MCF 10A (cell line): Measurements from ENCODE around the gene NACC2. TPM values are rescaled to one million over a fixed set of nuclear protein-coding genes. Genes with fewer than 3 reads are reported as not detected.

Experiments
- BruUV-seq: library from RNA; stranded (reverse); fragments of 400-500 nt; replicated peaks from 2 replicates; lab custom pipeline; 2021; lab: Mats Ljungman, UMichigan
- CTCF ChIA-PET: fragments of 300-600 bp; sonication (Branson Sonifier 250); formaldehyde crosslinking; extraction: SDS; loops from one replicate; lab custom pipeline; 2021; ENCODE audit warnings: antibody characterized with exemption, inconsistent platforms; lab: Yijun Ruan, JAX
- POLR2A ChIA-PET: fragments of 300-600, 350-650 bp; sonication (Branson Sonifier 250); formaldehyde crosslinking; extraction: SDS; loops from one replicate; lab custom pipeline; 2020; ENCODE audit warnings: antibody characterized with exemption, inconsistent platforms; lab: Yijun Ruan, JAX
- DNase-seq: peaks from one replicate; pipeline ENCODE4 v3.0.0-alpha.2; 2018; ENCODE audit not compliant: unreplicated experiment
- H3K27ac Mint-ChIP-seq: one replicate; pipeline ENCODE4 v1.8.0; 2022; ENCODE audit warnings: mild to moderate bottlenecking, low read depth, mixed read lengths; ENCODE audit not compliant: unreplicated experiment
- H3K27me3 Mint-ChIP-seq: one replicate; pipeline ENCODE4 v1.8.0; 2022; ENCODE audit warnings: mixed read lengths; ENCODE audit not compliant: insufficient read depth, unreplicated experiment
- H3K36me3 Mint-ChIP-seq: one replicate; pipeline ENCODE4 v1.8.0; 2022; ENCODE audit warnings: mild to moderate bottlenecking, moderate library complexity, mixed read lengths; ENCODE audit not compliant: insufficient read depth, unreplicated experiment
- H3K4me1 Mint-ChIP-seq: one replicate; pipeline ENCODE4 v1.8.0; 2022; ENCODE audit warnings: mixed read lengths; ENCODE audit not compliant: insufficient read depth, unreplicated experiment
- H3K4me3 Mint-ChIP-seq: one replicate; pipeline ENCODE4 v1.8.0; 2022; ENCODE audit warnings: mild to moderate bottlenecking, moderate library complexity, mixed read lengths; ENCODE audit not compliant: unreplicated experiment
- H3K9me3 Mint-ChIP-seq: one replicate; pipeline ENCODE4 v1.8.0; 2022; ENCODE audit warnings: mixed read lengths; ENCODE audit not compliant: unreplicated experiment
- intact Hi-C: fragments of 100-400 bp; cut with micrococcal nuclease; formaldehyde crosslinking; loops from 2 replicates; pipeline ENCODE4 v1.14.1; 2022
- total RNA-seq: library from RNA; stranded (reverse); gene quantifications from 2 replicates; pipeline ENCODE4 v1.2.3, GENCODE V29; 2022
- TF ChIP-seq, protein P1 (sequence below): fragments of 200-600 bp; IDR thresholded peaks from one replicate; pipeline ENCODE4 v1.8.0; 2022; ENCODE audit warnings: antibody characterized with exemption, mild to moderate bottlenecking; ENCODE audit not compliant: unreplicated experiment

NACC2 gene
- total RNA-seq, 1 experiment from 2014 or later = 16.5 TPM

DNA sequence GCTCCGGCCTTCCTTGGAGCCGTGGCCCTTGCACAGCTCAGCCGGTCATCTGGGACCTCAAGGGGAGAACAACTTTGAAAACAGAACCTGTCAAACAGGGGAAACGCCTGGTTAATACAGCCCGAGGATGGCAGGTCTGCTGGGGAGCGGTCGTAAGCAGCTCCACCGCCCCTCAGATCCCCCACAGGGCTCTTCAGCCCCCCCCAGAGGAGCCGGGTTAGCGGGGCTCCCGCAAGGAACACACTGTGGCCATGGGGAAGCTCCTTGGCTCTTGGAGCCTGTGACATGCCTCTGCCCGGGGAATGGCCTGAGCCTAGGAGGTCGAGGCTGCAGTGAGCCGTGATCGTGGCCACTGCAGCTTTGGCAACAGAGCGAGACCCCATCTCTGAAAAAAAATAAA is 16.8 kb upstream of the NACC2 start:
- Mint-ChIP-seq H3K4me3 (no peak overlapping the region), H3K4me1 (peaks cover 11% of the 10 kb centered on the region), H3K27ac (no peak overlapping the region), H3K9me3 (no peaks in the 10 kb centered on the region), H3K36me3 (peaks cover 32% of the 10 kb centered on the region), H3K27me3 (no peaks in the 10 kb centered on the region)
- POLR2A ChIA-PET = interaction anchor here (0.6 to 1.4 kb wide), 3 partner anchors 16 to 133 kb away, joined by 4 to 7 read pairs (median 5); no protein-coding TSS in a partner anchor
- intact Hi-C loops = no loop called here
- TF ChIP-seq, protein P1, sequence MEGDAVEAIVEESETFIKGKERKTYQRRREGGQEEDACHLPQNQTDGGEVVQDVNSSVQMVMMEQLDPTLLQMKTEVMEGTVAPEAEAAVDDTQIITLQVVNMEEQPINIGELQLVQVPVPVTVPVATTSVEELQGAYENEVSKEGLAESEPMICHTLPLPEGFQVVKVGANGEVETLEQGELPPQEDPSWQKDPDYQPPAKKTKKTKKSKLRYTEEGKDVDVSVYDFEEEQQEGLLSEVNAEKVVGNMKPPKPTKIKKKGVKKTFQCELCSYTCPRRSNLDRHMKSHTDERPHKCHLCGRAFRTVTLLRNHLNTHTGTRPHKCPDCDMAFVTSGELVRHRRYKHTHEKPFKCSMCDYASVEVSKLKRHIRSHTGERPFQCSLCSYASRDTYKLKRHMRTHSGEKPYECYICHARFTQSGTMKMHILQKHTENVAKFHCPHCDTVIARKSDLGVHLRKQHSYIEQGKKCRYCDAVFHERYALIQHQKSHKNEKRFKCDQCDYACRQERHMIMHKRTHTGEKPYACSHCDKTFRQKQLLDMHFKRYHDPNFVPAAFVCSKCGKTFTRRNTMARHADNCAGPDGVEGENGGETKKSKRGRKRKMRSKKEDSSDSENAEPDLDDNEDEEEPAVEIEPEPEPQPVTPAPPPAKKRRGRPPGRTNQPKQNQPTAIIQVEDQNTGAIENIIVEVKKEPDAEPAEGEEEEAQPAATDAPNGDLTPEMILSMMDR = no peak
- CTCF ChIA-PET = interaction anchor here (0.6 to 1.1 kb wide), 3 partner anchors 11 to 145 kb away, joined by 3 to 6 read pairs (median 3); no protein-coding TSS in a partner anchor
- DNase-seq = no peak
- BruUV-seq = no TSS peak

DNA sequence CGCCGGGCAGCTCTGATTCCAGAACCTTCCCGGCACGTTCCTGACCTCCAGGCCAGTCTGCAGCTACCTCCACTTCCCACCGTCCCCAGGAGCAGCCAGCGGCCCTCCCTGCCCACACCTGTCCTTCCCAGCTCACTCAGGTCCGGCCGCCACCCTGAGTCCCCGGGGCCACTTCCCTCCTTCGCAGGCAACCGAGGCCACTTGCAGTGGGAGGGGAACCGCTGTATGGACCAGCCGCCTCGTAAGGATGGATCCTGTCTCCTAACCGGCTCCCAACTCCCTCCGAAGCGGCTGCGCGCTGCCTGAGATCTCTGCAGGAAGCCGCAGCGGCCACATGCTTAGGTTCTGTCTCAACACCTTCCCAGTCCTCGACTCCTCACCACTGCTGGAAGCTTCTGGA is 16.1 kb upstream of the NACC2 start:
- peaks cover 11% of the 10 kb centered on the region for H3K4me1 Mint-ChIP-seq
- H3K27ac Mint-ChIP-seq = no peak overlapping the region
- no peak for DNase-seq
- no TSS peak for BruUV-seq
- ChIA-PET POLR2A (interaction anchor here (1.2 to 1.5 kb wide), 3 partner anchors 9 to 55 kb away, joined by 3 to 5 read pairs (median 4); no protein-coding TSS in a partner anchor), CTCF (interaction anchor here (0.7 kb wide), 1 partner anchor 142 kb away, joined by 3 read pairs; no protein-coding TSS in a partner anchor)
- H3K36me3 Mint-ChIP-seq = peaks cover 27% of the 10 kb centered on the region
- intact Hi-C loops = no loop called here
- no peaks in the 10 kb centered on the region for H3K27me3 Mint-ChIP-seq
- TF ChIP-seq, protein P1 = no peak
- H3K9me3 Mint-ChIP-seq = no peaks in the 10 kb centered on the region
- no peak overlapping the region for H3K4me3 Mint-ChIP-seq

DNA sequence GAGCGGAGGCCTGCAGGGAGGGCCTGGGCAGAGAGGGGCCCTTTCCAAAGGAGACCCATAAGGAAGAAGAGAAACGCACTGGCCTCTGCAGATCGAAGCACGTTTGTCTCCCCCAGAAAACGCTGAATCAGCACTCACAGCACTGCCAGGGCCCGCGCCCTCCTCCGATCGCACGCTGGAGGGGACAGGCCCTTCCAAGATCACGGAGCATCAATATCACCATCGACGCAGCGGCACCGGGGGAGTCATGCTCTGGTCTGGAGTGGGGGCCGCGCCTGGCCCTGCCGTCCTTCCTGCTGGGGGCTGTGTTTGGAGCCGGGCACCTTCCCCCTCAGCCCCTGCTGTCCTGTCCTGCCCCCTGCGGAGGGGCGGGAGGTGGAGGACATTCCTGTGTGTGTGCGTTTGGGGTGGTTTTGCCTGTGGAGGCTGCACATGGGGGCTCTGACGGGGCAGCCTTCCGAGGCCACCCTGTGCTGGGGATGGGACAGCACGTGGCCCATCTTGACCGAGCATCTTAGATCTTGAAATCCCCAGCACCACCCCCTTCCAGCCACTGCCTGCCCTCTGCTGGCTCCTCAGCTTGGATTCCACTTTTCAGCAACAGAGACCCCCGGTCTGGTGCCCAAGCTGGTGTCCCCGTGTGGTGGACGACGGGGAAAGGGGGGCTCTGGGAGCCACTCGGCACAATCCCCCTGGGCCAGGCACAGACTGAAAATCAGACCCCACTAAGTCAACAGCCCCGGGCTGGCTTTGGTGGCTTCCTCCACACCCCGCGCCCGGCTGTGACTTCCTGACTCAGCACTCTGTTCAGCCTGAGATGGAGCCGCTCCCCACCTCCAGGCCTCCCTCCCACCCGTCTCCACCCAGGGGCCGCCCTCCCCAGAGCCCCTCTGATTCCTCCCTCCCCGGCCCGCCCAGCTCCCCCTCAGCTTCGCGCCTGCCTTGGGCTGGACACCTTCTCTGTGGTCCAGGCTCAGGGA is 15.3 kb upstream of the NACC2 start:
- CTCF ChIA-PET = interaction anchor here (0.6 to 0.7 kb wide), 2 partner anchors 141 to 187 kb away, joined by 3 read pairs; no protein-coding TSS in a partner anchor
- Mint-ChIP-seq H3K4me3 (peak overlapping the region; percentile 67), H3K36me3 (peaks cover 23% of the 10 kb centered on the region), H3K9me3 (no peaks in the 10 kb centered on the region), H3K4me1 (peaks cover 19% of the 10 kb centered on the region), H3K27ac (no peak overlapping the region), H3K27me3 (no peaks in the 10 kb centered on the region)
- no peak for DNase-seq
- TF ChIP-seq, protein P1 = no peak
- intact Hi-C loops = no loop called here
- POLR2A ChIA-PET = interaction anchor here (0.7 to 3.2 kb wide), 8 partner anchors 8 to 1436 kb away, joined by 3 to 65 read pairs (median 4); partner anchors contain the start of genes NACC2, TMEM250 and UBAC1
- BruUV-seq = no TSS peak
